GM03348 (cell line): ENCODE measurements around the gene TSPAN8.
"Not testable (repeated sequence)": the region's sequence is repeated elsewhere in the genome, so short reads cannot be mapped to it uniquely, and the experiment has no call there.

Source experiments
- DNase-seq: peaks from one replicate; pipeline ENCODE4 v3.0.0; 2012; ENCODE audit warnings: low spot score

The TSPAN8 gene

GRCh38 chr12:71125949-71126348 is 31.9 kb downstream of the TSPAN8 start:
- no peak for DNase-seq

- DNase-seq = no peak
Measured at GRCh38 chr12:71125515-71125914, 32.3 kb downstream of the TSPAN8 start.

- DNase-seq = no peak
Measured at GRCh38 chr12:71124835-71125460, 32.9 kb downstream of the TSPAN8 start.

GRCh38 chr12:71113148-71113547 is 44.7 kb downstream of the TSPAN8 start:
- DNase-seq = not testable (repeated sequence)

- DNase-seq = no peak
Measured at GRCh38 chr12:71109834-71110233, 48.0 kb downstream of the TSPAN8 start.

GRCh38 chr12:71108355-71108754 is 49.4 kb downstream of the TSPAN8 start:
- no peak for DNase-seq

- no peak for DNase-seq
Measured at GRCh38 chr12:71107936-71108335, 49.9 kb downstream of the TSPAN8 start.

- no peak for DNase-seq
Measured at GRCh38 chr12:71105956-71106355, 51.8 kb downstream of the TSPAN8 start.

GRCh38 chr12:71092290-71092689 is 65.5 kb downstream of the TSPAN8 start:
- no peak for DNase-seq

GRCh38 chr12:71090971-71091370 is 66.8 kb downstream of the TSPAN8 start:
- DNase-seq = no peak

- no peak for DNase-seq
Measured at GRCh38 chr12:71085575-71085974, 72.2 kb downstream of the TSPAN8 start.

- DNase-seq = no peak
Measured at GRCh38 chr12:71075743-71076142, 82.1 kb downstream of the TSPAN8 start.
